HepG2 (cell line): ENCODE measurements around the gene MALT1.

Experiments
- FOXA1 ChIP-seq, 2 experiments: fragments of 450-650 bp in 1 of 2; sonication (generic) in 1 of 2; formaldehyde crosslinking in 1 of 2; IDR thresholded peaks; 2 replicates each; pipeline versions ENCODE4 v1.4.0 to v1.6.1; 2016 to 2020; ENCODE audit warnings: missing genetic modification reagents in 1 of 2
- NFRKB ChIP-seq: fragments of 450-650 bp; IDR thresholded peaks from 2 replicates; pipeline ENCODE4 v1.6.1; 2017
- ZHX1 ChIP-seq: sonication (generic); formaldehyde crosslinking; IDR thresholded peaks from 2 replicates; pipeline ENCODE4 v1.8.1; 2022; ENCODE audit warnings: low read depth, mild to moderate bottlenecking, missing genetic modification reagents

- TF ChIP-seq FOXA1 (IDR thresholded peaks at IDR 0.05) (no peak), FOXA1 (CRISPR knock-in tag; IDR thresholded peaks at IDR 0.05) (no peak), ZHX1 (CRISPR knock-in tag) (no peak), NFRKB (no peak)
Measured at GRCh38 chr18:58668897-58669296, 2.4 kb upstream of the MALT1 start.
